Stimulated activated CD4-positive, alpha-beta T cell treated with anti-CD3 and anti-CD28 coated beads, Interleukin-1b, Interleukin-23, amount 100 ng/mL, for 24 hours (primary cell): Measurements from ENCODE around the gene RNF175.
A peak's percentile ranks its signal among the peaks of the same experiment; 100 is the strongest.
"Not testable (repeated sequence)": the region's sequence is repeated elsewhere in the genome, so short reads cannot be mapped to it uniquely, and the experiment has no call there.

Source experiments
- DNase-seq, 4 experiments: peaks; one replicate each; pipeline ENCODE4 v3.0.0-alpha.2; 2020; ENCODE audit warnings: low read depth in 4 of 4, low spot score in 1 of 4

RNF175 gene

GRCh38 chr4:153684182-153684970 is 75.4 kb downstream of the RNF175 start, which contains the start of gene TLR2:
Gene TLR2, plus strand, starts transcription at chr4:153684280. Its CDS starts 18,628 bp downstream, at chr4:153702908.
- DNase-seq: peak; percentile 35 to 59 (median 48)

GRCh38 chr4:153683763-153684181 is 76.1 kb downstream of the RNF175 start:
- no peak for DNase-seq

- no peak for DNase-seq
These were observed 80.3 kb downstream of the RNF175 start for GRCh38 chr4:153679486-153679885.

GRCh38 chr4:153676984-153677383 is 82.8 kb downstream of the RNF175 start:
- no peak for DNase-seq

GRCh38 chr4:153676486-153676885 is 83.3 kb downstream of the RNF175 start:
- DNase-seq: no peak

- DNase-seq: no peak
These were observed 90.0 kb downstream of the RNF175 start for GRCh38 chr4:153669838-153670237.

GRCh38 chr4:153668647-153669046 is 91.2 kb downstream of the RNF175 start:
- DNase-seq: no peak

- DNase-seq: not testable (repeated sequence)
These were observed 93.3 kb downstream of the RNF175 start for GRCh38 chr4:153666505-153666904.

- no peak for DNase-seq
These were observed 96.2 kb downstream of the RNF175 start for GRCh38 chr4:153663667-153664066.

GRCh38 chr4:153661908-153662307 is 97.9 kb downstream of the RNF175 start:
- no peak for DNase-seq

- no peak for DNase-seq
These were observed 98.5 kb downstream of the RNF175 start for GRCh38 chr4:153661215-153661822.
